ENCODE measurements around the gene ADCY1.

The ADCY1 gene

GRCh38 chr7:45594745-45595535 is 20.8 kb downstream of the ADCY1 start:
- no peak for DNase-seq

GRCh38 chr7:45595809-45596664 is 21.9 kb downstream of the ADCY1 start:
- no peak for DNase-seq

GRCh38 chr7:45596665-45597095 is 22.5 kb downstream of the ADCY1 start:
- no peak for DNase-seq

GRCh38 chr7:45597286-45597984 is 23.3 kb downstream of the ADCY1 start:
- no peak for DNase-seq

GRCh38 chr7:45598886-45599520 is 24.8 kb downstream of the ADCY1 start:
- DNase-seq: no peak

GRCh38 chr7:45599851-45600706 is 25.9 kb downstream of the ADCY1 start:
- no peak for DNase-seq

- DNase-seq: no peak
These were observed 26.9 kb downstream of the ADCY1 start for GRCh38 chr7:45601094-45601493.

GRCh38 chr7:45601816-45602540 is 27.8 kb downstream of the ADCY1 start:
- DNase-seq: no peak

GRCh38 chr7:45606050-45606449 is 31.9 kb downstream of the ADCY1 start:
- no peak for DNase-seq

- DNase-seq: peak; percentile 7
These were observed 32.8 kb downstream of the ADCY1 start for GRCh38 chr7:45606931-45607330.

GRCh38 chr7:45609180-45609579 is 35.0 kb downstream of the ADCY1 start:
- no peak for DNase-seq

GRCh38 chr7:45610019-45610418 is 35.9 kb downstream of the ADCY1 start:
- no peak for DNase-seq

GRCh38 chr7:45610660-45611299 is 36.6 kb downstream of the ADCY1 start:
- DNase-seq: no peak

GRCh38 chr7:45617166-45617565 is 43.0 kb downstream of the ADCY1 start:
- DNase-seq: no peak

- DNase-seq: no peak
These were observed 47.9 kb downstream of the ADCY1 start for GRCh38 chr7:45622058-45622457.

- no peak for DNase-seq
These were observed 49.0 kb downstream of the ADCY1 start for GRCh38 chr7:45623157-45623556.

GRCh38 chr7:45623740-45624391 is 49.7 kb downstream of the ADCY1 start:
- DNase-seq: no peak

GRCh38 chr7:45624392-45624760 is 50.2 kb downstream of the ADCY1 start:
- no peak for DNase-seq

GRCh38 chr7:45625067-45625466 is 50.9 kb downstream of the ADCY1 start:
- no peak for DNase-seq

All from hematopoietic multipotent progenitor cell treated with erythropoietin and hydrocortisone succinate and interleukin-3 and kit ligand, for 6 days (in vitro differentiated cells).